ENCODE data around the gene P2RX2. TPM values are rescaled to one million over a fixed set of nuclear protein-coding genes. Genes with fewer than 3 reads are reported as not detected.

Gene P2RX2
- total RNA-seq, 1 donor from 2014 or later: not detected

- Mint-ChIP-seq H3K36me3 (ENCODE audit: unreplicated experiment) (peaks cover 47% of the 10 kb centered on the region), H3K4me1 (ENCODE audit: unreplicated experiment) (no peaks in the 10 kb centered on the region), H3K9me3 (ENCODE audit: unreplicated experiment) (no peaks in the 10 kb centered on the region), H3K27me3 (ENCODE audit: unreplicated experiment) (no peaks in the 10 kb centered on the region), H3K4me3 (ENCODE audit: unreplicated experiment) (no peak overlapping the region), H3K27ac (ENCODE audit: unreplicated experiment) (no peak overlapping the region)
- DNase-seq (ENCODE audit: extremely low spot score, unreplicated experiment): no peak
- no peak for TF ChIP-seq CTCF (IDR thresholded peaks at IDR 0.05)
These were observed 49.9 kb downstream of the P2RX2 start for GRCh38 chr12:132668191-132669088.

GRCh38 chr12:132669166-132669879 lies 50.7 kb downstream of the P2RX2 start:
- Mint-ChIP-seq H3K9me3 (ENCODE audit: unreplicated experiment) (no peaks in the 10 kb centered on the region), H3K27ac (ENCODE audit: unreplicated experiment) (no peak overlapping the region), H3K4me3 (ENCODE audit: unreplicated experiment) (no peak overlapping the region), H3K36me3 (ENCODE audit: unreplicated experiment) (peaks cover 47% of the 10 kb centered on the region), H3K4me1 (ENCODE audit: unreplicated experiment) (no peaks in the 10 kb centered on the region), H3K27me3 (ENCODE audit: unreplicated experiment) (no peaks in the 10 kb centered on the region)
- no peak for DNase-seq (ENCODE audit: extremely low spot score, unreplicated experiment)
- TF ChIP-seq CTCF (IDR thresholded peaks at IDR 0.05): no peak

Small RNA genes within 50 kb of the gene (microRNA-seq; reads per million reads assigned to microRNA genes)
- not detected for gene MIR6763 (ENCODE audit: unreplicated experiment)

Other genes with a start within 250 kb of the P2RX2 start
- 42.1 and 46.2 TPM in 2 replicates for gene FBRSL1, start 128.6 kb upstream of the P2RX2 start, total RNA-seq
- gene LRCOL1, start 8.2 kb upstream of the P2RX2 start, total RNA-seq: not detected in 2 replicates
- 72.5 and 74.4 TPM in 2 replicates for gene POLE, start 68.6 kb downstream of the P2RX2 start, total RNA-seq
- gene PXMP2, start 68.8 kb downstream of the P2RX2 start, total RNA-seq: 25.6 and 28.1 TPM in 2 replicates
- 23.6 and 24.5 TPM in 2 replicates for gene PGAM5, start 92.1 kb downstream of the P2RX2 start, total RNA-seq
- gene ANKLE2, start 143.1 kb downstream of the P2RX2 start, total RNA-seq: 69.5 and 70.0 TPM in 2 replicates
- 104 and 114 TPM in 2 replicates for gene GOLGA3, start 210.1 kb downstream of the P2RX2 start, total RNA-seq

Data from osteocyte (in vitro differentiated cells).